Hematopoietic multipotent progenitor cell treated with erythropoietin and hydrocortisone succinate and interleukin-3 and kit ligand, for 17 days (in vitro differentiated cells): ENCODE data around the gene MINDY4.

Experiments used
- DNase-seq: peaks from one replicate; pipeline ENCODE4 v3.0.0-alpha.2; 2015; ENCODE audit warnings: low spot score

MINDY4 gene

DNA sequence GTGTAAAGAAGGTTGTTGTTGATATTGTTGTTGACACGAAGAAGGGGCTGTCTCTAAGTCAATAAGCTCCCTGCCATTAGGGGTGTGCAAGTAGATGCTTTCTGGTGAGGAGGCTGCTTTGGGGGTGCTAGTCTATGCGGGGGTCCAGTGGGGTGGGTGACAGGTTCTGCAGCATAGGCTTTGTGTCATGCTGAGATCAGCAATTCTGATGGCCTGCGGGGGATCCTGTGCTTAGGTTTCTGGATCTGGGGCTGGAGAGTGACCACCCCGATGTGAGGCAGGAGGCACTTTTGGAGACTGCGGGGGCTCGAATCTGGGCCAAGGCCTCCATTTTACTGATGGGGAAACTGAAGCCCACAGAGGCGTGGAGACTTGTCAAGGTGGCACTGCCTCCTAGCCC is 145.6 kb downstream of the MINDY4 start:
- DNase-seq, result no peak

DNA sequence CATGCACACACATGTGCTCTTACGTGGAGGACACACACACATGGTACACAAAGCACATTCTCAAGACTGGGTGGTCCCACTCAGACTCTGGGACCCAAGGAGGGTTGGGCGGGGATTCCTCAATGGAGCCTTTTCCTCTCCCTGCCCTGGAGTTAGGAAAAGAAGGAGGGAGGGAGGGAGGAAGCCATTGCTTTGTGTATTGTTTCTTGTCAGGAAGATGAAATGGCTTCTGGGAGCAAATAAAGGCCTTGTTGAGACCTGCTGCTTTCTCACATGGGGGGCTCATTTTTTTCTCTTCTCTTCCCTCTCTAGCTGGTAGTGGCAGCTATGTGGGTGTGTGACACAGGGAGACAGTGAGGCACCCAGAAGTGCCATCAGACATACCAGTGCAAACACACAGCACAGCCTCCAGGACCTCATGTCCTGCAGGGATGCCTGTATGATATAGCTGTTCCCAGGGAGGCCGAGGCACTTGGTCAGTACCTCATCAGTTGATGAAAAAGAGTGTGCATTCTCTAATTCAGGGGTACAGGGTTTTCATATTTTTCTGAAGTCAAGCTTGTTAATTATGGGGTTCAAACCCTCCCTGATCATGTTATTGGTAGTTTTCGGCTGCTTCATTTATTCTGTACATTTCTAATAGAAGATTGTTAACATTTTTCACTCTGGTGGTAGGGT is 146.1 kb downstream of the MINDY4 start:
- DNase-seq, result no peak

DNA sequence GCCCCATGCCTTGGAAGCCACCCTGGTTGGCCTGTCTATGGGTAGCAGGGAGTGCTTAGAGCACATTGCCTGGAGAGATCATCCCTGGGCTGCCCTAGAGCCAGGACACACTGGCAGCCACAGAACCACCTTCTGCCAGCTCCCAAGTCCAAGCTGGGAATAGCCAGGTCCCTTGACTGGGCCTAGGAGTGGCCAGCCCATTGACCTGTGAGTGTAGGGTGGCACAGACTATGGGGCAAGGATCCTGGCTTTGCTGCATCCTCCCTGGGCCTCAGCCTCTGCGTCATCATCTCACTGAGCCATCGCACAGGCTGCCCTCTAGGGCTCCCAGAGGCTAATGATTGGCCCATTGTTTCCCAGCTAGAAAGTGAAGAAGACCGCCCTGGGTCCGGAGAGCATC is 147.5 kb downstream of the MINDY4 start:
- no peak for DNase-seq

DNA sequence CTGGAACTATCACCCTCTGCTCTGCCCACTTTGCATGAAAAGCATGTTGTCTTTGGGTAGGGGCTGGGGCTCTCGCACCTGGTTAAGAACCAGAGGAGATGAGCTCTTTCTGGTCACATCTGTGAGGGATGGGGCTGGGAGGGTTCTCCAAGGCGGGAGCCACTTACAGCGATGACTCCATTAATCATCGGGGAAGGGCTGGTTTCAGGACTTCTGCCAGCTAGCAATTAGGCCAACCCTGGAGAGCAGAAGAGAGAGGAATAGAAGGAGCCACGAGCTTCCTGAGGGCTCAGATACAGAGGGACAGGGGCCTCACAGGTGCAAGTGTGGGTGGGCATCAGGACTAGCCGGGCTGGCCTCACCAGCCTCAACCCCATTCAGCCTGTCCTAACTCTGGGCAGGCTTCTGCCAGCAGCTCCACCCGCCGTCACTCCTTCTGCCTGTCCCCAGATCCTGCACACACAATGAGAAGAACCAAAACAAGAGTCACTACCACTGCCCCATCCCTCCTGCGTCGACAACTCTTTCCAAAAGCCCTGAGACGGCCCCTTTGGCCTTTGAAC is 148.9 kb downstream of the MINDY4 start:
- no peak for DNase-seq

DNA sequence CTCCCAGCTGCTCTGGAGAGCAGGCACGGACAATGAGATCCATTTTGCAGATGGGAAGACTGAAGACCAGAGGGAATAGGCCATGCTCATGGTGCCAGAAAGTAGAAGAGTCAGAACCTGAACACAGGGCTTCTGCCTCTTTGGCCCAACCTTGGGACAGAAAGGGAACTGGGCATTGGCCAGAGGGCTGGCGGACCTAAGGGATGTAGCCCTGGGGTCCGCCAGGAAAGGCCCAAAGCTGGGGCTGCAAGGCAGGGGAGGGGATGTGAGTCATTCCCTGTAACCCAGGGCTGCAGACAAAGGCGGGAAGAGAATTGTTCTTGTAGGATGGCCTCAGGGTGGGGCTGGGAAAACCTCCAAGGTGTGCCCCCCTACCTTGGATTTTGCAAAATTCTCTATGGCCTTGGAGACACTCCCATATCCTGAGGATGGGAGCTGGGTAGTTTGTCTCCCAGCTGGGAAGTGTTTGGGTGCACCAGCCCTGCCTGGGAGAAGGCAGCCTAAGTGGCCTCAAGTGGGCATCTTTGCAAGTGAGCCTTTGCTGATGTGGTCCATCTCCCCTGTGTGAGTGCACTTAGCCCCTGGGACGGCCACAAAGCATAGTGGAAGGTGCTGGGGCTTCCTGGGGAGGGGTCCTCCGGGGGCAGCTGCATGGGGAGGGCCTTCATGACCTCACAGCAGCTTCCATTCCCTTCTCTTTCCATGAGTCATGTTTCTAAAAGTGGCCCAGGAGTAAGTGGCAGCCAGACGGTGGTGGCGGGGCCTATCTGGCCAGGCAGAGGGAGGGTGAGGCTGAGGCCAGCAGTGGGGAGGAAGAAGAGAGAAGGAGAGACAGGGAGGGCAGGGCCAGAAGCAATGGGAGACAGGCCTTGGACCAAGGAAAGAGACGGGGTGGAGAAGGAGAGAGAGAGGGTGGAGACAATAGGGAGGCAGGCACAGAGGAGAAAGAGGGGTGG is 149.6 kb downstream of the MINDY4 start:
- DNase-seq, result no peak

DNA sequence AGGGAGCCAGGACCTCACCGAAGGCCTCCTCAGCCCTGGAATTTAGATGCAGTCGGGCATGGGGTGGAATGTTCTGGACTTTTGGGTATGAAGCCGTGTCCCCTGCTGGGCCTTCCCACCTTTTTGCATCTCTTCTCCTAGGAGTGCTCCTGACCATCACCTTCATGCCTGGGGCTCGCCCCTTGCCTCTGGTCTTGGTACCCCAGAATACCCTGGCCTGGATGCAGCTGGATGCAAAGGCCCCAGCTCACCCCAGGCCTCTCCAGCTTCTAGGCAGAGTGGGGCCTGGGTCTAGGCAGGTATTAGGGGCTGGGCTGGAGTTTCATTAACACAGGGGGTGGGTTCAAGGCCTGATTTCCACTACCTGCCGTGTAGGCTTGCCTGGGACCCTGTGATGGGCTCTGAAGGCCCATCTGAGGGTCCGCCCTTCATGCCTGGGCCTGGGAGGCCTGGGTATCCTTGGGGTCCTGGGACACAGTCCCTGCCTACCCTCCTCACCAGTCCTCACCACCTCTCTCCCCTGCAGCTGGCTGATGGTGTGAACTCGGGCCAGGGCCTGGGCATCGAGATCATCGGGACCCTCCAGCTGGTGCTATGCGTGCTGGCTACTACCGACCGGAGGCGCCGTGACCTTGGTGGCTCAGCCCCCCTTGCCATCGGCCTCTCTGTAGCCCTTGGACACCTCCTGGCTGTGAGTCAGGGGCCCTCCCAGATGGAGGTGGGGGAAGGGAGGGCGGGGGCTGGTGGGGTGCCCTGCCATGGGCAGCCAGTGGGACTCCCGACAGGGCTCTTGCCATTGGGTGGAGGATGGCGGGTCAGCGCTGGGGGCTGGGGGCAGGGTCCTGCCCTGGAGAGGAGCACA is 150.6 kb downstream of the MINDY4 start:
- no peak for DNase-seq

DNA sequence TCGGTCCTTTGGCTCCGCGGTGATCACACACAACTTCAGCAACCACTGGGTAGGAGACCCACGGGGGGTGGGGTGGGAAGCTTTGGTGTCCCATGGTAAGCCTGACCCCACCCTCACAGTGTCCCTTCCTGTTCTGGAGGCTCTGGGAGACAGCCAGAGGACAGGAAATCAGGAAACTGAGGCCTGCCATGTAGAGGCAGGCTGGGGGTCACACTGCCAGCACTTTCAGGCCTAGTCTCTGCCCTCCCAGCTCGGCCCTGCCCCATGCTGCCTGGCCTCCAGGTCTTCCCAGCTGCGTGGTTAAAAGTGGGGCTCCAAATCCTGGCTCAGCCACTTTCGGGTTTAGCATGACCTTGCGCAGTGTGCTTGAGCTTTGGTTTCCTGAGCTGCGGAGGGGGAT is 151.4 kb downstream of the MINDY4 start:
- no peak for DNase-seq

DNA sequence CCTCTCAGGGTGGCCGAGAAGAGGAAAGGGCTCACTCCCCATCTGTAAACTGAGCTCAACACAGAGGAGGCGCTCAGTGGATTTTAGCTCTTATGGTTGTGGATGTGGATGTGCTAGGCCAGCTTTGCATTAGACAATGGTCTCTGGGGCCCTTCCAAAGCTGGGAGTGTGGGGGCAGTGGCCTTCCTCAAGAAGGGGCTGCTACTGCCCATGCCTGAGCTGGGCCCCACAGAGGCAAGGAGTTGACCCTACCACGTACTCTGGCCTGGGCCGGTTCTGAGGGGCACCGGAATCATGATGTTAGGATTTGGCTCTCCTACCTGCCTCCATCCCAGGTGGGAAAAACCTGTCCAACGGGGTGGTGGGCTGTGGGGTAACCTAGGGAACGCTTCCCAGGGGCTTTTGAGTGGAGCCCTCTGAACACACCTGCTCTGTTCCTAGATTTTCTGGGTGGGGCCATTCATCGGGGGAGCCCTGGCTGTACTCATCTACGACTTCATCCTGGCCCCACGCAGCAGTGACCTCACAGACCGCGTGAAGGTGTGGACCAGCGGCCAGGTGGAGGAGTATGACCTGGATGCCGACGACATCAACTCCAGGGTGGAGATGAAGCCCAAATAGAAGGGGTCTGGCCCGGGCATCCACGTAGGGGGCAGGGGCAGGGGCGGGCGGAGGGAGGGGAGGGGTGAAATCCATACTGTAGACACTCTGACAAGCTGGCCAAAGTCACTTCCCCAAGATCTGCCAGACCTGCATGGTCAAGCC is 152.0 kb downstream of the MINDY4 start:
- no peak for DNase-seq

DNA sequence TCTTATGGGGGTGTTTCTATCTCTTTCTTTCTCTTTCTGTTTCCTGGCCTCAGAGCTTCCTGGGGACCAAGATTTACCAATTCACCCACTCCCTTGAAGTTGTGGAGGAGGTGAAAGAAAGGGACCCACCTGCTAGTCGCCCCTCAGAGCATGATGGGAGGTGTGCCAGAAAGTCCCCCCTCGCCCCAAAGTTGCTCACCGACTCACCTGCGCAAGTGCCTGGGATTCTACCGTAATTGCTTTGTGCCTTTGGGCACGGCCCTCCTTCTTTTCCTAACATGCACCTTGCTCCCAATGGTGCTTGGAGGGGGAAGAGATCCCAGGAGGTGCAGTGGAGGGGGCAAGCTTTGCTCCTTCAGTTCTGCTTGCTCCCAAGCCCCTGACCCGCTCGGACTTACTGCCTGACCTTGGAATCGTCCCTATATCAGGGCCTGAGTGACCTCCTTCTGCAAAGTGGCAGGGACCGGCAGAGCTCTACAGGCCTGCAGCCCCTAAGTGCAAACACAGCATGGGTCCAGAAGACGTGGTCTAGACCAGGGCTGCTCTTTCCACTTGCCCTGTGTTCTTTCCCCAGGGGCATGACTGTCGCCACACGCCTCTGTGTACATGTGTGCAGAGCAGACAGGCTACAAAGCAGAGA is 152.7 kb downstream of the MINDY4 start:
- DNase-seq, result no peak

DNA sequence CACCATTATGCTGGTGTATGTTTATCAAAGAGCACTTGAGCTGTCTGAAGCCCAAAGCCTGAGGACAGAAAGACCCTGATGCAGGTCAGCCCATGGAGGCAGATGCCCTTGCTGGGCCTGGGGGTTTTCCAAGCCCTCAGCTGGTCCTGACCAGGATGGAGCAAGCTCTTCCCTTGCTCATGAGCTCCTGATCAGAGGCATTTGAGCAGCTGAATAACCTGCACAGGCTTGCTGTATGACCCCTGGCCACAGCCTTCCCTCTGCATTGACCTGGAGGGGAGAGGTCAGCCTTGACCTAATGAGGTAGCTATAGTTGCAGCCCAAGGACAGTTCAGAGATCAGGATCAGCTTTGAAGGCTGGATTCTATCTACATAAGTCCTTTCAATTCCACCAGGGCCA is 153.4 kb downstream of the MINDY4 start:
- no peak for DNase-seq

DNA sequence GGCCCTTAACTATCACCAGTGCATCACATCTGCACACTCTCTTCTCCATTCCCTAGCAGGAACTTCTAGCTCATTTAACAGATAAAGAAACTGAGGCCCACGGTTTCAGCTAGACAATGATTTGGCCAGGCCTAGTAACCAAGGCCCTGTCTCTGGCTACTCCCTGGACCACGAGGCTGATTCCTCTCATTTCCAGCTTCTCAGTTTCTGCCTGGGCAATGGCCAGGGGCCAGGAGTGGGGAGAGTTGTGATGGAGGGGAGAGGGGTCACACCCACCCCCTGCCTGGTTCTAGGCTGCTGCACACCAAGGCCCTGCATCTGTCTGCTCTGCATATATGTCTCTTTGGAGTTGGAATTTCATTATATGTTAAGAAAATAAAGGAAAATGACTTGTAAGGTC is 153.9 kb downstream of the MINDY4 start:
- DNase-seq, result no peak

DNA sequence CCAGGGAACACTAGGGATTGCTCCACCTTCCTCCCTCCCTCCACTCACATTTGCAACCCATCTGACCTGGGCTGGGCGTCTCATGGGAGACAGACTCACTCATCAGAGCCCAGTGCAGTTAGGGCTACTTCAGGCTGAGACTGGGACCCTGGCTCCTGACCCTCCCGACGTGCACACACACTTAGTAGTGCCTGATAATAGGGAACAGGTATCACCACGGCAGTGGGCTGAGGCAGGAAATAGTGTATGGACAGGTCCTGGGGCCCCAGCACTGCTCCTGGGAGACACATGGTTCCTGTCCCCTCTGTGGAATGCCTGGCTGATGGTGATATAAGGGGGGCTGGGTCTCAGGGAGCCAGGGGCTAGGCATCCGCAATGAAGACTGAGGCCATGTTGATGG is 154.7 kb downstream of the MINDY4 start:
- no peak for DNase-seq

DNA sequence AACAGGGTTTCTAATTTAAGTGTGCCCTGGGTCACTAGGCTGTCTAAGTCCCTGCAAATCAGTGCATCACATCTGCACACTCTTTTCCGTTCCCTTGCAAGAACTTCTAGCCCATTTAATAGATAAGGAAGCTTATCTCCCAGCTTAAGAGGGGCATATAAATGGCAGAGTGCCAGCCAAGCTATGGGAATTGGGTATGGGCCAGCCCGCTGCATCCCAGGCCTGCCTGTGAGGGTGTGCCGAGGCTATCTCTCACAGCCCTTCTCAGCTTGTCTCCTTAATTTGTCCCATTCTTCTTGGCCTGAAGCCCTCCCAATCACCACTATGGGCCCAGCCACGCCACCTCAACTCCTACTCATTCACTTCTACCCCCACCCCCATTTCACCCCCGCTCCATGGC is 155.1 kb downstream of the MINDY4 start:
- peak; percentile 72 for DNase-seq

DNA sequence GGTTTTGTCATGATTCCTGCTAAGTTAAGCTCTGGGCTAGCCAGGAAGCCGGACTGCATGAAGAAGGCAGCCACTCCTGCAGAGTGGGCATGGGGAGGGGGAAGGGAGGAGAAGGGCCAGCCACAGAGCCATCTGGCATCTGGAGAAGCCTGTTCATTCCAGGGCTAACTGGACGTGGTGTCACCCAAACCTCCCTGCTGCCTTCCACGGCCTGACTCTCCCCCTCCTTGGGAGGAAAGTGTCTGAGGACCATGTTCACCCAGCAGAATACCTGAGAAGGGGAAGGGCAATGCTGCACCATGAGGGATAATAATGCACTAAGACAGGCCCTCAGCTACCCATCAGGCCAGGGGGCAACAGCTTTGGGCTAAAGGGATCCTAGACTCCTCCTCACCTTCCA is 155.8 kb downstream of the MINDY4 start:
- DNase-seq, result no peak

DNA sequence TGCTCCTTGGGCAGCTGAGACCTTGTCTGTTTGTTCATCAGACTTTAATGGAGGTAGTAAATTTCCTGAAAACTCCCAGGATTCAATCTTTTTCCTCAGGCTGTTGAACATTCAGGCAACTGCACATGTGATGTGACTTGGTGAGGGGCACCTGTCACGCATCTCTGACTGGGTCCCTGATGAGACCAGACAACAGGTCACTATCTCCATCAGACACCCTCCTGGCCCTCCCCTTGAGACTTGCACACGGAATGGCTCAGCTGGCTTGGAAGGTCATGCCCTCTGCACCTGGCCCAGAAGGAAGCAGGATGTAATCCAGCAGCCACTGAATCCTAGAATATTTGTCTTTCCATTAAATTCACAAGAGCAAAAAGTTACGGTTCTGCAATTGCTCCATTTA is 156.3 kb downstream of the MINDY4 start:
- no peak for DNase-seq

DNA sequence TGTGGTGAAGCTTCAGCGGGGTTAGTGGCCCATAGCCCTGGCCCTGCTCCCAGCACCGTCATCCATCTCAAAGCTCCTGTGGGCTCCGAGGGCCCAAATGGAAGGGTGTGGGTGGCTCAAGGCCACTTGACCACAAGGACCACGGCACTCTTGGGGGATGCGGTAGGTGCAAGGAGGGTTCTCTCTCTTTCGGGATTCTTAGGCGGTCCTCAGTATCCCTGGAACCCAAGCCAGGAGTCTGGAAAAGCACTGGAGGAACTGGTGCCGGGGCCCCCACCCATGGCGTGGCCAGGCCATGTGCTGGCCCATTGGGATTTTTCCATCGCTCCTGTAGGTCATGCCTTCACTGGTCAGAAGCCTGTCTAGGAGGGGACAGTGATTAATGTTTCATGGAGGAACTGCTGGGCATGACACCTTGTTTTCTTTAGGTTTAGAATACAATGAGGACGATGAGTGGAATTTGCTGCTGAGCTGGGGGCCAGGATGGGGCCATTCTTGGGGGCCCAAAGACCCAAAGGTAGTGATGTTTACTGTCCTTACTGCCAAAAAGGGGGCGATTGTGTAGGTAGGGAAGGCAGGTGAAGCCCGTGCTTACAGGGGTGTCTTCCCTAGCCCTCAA is 157.1 kb downstream of the MINDY4 start:
- no peak for DNase-seq

DNA sequence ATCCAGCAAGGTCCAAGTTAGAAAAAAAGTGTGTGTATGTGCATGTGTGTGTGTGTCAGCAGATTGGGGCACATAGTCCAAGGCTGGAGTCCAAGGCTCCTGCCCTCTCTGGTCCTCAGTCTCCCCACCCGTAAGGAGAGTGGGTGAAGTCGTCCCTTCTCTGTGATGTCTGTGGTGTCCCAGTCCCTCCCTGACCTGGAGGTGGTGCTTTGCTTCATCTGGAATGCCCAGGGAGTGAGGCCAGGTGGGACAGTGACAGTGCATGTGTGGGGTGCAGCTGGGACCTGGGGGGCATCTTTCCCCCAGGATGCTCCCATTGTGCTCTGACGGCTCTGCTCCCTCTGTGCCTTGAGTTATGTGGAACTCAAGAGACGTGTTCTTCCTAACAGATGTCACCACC is 158.5 kb downstream of the MINDY4 start:
- DNase-seq, result no peak

DNA sequence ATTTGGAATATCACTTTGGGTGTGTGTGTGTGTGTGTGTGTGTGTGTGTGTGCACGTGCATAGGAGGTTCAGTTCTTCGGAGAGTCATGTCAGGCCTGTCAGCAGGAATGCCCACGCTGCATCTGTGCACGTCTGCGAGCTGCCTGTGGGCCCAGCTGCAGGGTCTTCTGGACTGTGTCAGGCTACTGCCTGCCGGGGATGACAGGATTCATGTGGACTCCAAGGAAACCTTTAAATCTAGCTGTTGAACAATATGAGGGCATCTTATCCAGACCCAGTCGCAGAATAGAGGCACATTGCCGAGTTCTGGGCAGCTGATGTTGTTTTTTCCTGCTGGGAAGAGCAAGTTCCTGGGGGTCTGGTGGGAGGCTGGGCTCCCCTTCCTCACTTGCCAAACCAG is 159.4 kb downstream of the MINDY4 start:
- no peak for DNase-seq

DNA sequence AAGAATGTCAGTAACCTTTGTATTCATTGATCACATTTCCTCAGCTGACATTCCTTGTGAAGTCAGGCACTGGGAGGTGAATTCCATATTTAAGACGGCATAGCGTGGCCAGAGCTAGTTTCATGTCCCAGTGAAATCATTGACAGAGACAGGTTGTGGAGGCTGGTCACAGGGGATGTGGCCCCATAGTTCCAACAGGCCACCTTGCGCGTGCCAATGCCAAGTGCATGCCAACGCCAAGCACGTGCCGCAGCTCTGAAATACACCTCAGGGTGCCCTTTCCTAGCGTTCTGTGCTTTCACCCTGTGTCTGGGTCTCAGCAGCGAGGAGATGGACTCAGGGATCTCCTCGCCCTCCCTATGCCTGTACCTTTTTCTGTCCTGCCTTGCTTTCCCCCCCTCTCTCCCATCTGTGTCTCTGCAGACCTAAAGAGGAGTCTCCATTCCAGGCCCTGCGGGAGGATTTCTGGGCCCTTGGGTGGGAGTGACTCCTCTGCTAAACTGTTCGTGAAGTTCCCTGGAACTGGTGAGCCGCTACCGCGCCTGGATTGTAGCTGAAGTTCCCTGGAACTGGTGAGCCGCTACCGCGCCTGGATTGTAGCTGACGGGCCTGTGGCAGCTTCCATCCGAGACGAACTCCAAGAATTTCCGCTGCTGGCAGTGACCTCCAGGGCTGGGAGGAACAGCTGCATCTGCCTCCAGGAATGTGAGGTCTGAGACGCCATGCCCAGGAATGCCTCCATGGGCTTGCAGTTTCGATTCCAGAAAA is 160.1 kb downstream of the MINDY4 start:
- DNase-seq, result no peak
